Stimulated activated CD4-positive, alpha-beta T cell treated with anti-CD3 and anti-CD28 coated beads, Interleukin-12 subunit alpha, Interleukin-12 subunit beta, amount 100 ng/mL, for 48 hours (primary cell): ENCODE data around the gene SMARCD2.
A peak's percentile ranks its signal among the peaks of the same experiment; 100 is the strongest.
"Not testable (repeated sequence)": the region's sequence is repeated elsewhere in the genome, so short reads cannot be mapped to it uniquely, and the experiment has no call there.

Experiments used
- DNase-seq, 3 donors: peaks; one replicate each; pipeline ENCODE4 v3.0.0-alpha.2; 2020; ENCODE audit warnings: low read depth in 2 of 3, low spot score in 1 of 3

SMARCD2 gene

GRCh38 chr17:63853260-63853659 is 10.8 kb upstream of the SMARCD2 start:
- DNase-seq = no peak

GRCh38 chr17:63850401-63850800 is 7.9 kb upstream of the SMARCD2 start:
- no peak for DNase-seq

- peak; percentile 97 to 98 (median 98) for DNase-seq
These were observed 6.6 kb upstream of the SMARCD2 start for GRCh38 chr17:63848834-63849689.

GRCh38 chr17:63847525-63848249 is 5.2 kb upstream of the SMARCD2 start:
- DNase-seq = no peak

- DNase-seq = no peak
These were observed 3.0 kb upstream of the SMARCD2 start for GRCh38 chr17:63845509-63845908.

GRCh38 chr17:63843910-63844677 is 1.6 kb upstream of the SMARCD2 start:
- DNase-seq = no peak

- DNase-seq = not testable (repeated sequence)
These were observed 953 bp upstream of the SMARCD2 start for GRCh38 chr17:63843387-63843888.

GRCh38 chr17:63842173-63842539 is 329 bp downstream of the SMARCD2 start:
- DNase-seq = no peak

GRCh38 chr17:63841350-63842172 is 924 bp downstream of the SMARCD2 start:
- no peak for DNase-seq

GRCh38 chr17:63840591-63841349 is 1.7 kb downstream of the SMARCD2 start:
- DNase-seq = no peak

- no peak for DNase-seq
These were observed 3.8 kb downstream of the SMARCD2 start for GRCh38 chr17:63838631-63839171.

- DNase-seq = no peak
These were observed 4.4 kb downstream of the SMARCD2 start for GRCh38 chr17:63837962-63838600.

GRCh38 chr17:63837480-63837879 is 5.0 kb downstream of the SMARCD2 start:
- no peak for DNase-seq

GRCh38 chr17:63836811-63837210 is 5.7 kb downstream of the SMARCD2 start:
- DNase-seq = no peak

- DNase-seq = no peak
These were observed 7.2 kb downstream of the SMARCD2 start for GRCh38 chr17:63835167-63835720.

- DNase-seq = peak in 2 of 3 donors; percentile 58 to 67
These were observed 7.9 kb downstream of the SMARCD2 start for GRCh38 chr17:63834431-63835166.

- DNase-seq = no peak
These were observed 8.6 kb downstream of the SMARCD2 start for GRCh38 chr17:63833741-63834373.
